PC-9 (cell line): Measurements from ENCODE around the gene ELFN1.

ENCODE experiments used
- EZH2 ChIP-seq: fragments of 200-600 bp; sonication (generic); IDR thresholded peaks from 2 replicates; pipeline ENCODE4 v1.8.0; 2017; ENCODE audit warnings: antibody characterized with exemption, low read depth
- TF ChIP-seq, protein P1 (sequence below): fragments of 200-600 bp; sonication (generic); conservative IDR thresholded peaks from 2 replicates; pipeline ENCODE4 v1.6.1; 2017; ENCODE audit warnings: mixed run types, antibody characterized with exemption, mild to moderate bottlenecking, moderate library complexity

DNA sequence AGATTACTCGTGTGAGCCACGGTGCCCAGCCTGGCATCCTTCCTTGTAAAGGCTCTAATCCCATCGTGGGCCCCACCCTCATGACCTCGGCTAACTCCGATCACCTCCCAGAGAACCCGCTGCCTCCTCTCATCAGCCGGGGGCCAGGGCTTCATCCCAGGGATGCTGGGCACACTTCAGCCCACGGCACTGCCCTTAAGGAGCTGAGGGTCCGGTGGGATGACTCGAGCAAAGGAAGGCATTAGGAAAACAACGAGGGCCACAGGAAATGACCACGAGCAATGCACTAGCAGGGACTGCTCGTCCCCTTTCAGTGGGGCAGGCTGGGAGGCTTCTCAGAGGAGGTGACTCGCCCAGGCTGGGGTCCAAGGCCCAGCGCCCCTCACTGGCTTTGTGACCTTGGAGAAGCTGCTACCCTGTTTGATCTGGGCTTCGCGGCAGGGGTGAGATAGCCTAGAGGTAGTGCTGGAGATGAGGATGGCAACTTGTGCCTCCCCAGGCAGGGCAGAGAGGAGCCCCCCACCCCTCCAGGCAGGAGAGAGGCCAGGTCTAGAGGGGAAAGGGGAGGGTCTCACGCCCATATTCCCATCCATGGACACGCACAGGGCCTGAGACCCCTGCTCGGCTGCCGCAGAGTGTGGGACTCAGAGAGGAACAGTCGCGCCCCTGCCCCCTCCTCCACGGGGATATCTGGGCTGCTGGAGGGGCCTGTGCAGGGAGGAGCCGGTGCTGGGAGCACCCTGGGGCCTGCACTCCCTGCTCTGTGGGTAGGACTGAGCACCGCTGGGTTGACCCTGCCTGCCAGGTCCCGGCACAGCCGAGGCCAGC is 26.8 kb downstream of the ELFN1 start:
- TF ChIP-seq, protein P1, sequence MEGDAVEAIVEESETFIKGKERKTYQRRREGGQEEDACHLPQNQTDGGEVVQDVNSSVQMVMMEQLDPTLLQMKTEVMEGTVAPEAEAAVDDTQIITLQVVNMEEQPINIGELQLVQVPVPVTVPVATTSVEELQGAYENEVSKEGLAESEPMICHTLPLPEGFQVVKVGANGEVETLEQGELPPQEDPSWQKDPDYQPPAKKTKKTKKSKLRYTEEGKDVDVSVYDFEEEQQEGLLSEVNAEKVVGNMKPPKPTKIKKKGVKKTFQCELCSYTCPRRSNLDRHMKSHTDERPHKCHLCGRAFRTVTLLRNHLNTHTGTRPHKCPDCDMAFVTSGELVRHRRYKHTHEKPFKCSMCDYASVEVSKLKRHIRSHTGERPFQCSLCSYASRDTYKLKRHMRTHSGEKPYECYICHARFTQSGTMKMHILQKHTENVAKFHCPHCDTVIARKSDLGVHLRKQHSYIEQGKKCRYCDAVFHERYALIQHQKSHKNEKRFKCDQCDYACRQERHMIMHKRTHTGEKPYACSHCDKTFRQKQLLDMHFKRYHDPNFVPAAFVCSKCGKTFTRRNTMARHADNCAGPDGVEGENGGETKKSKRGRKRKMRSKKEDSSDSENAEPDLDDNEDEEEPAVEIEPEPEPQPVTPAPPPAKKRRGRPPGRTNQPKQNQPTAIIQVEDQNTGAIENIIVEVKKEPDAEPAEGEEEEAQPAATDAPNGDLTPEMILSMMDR = no peak
- TF ChIP-seq EZH2 = no peak
